Heart right ventricle (tissue), 16 donors: ENCODE data around the gene SLC9C2. TPM values are rescaled to one million over a fixed set of nuclear protein-coding genes. Genes with fewer than 3 reads are reported as not detected.

ENCODE experiments used
- ATAC-seq, 8 donors: fragments of 200-7000 bp; cut with Tn5 transposase; one replicate each; pipeline ENCODE4 v1.9.1; 2020; ENCODE audit warnings: mild to moderate bottlenecking in 8 of 8, moderate library complexity in 8 of 8, moderate number of reproducible peaks in 1 of 8
- DNase-seq, 2 donors: peaks; one replicate each; pipeline ENCODE4 v3.0.0-alpha.2; 2020
- H3K27ac ChIP-seq, 10 donors: fragments of 200-600 bp; sonication (generic) in 2 of 10; one replicate each; pipeline versions ENCODE4 v1.5.0 to v1.8.0; 2020 to 2022; ENCODE audit warnings: mild to moderate bottlenecking in 3 of 10
- H3K27me3 ChIP-seq, 7 donors: fragments of 200-600 bp; one replicate each; pipeline ENCODE4 v1.8.0; 2021 to 2022; ENCODE audit warnings: mild to moderate bottlenecking in 2 of 7
- H3K36me3 ChIP-seq, 9 donors: fragments of 200-600 bp; sonication (generic) in 1 of 9; one replicate each; pipeline versions ENCODE4 v1.5.0 to v1.8.0; 2020 to 2022; ENCODE audit warnings: mild to moderate bottlenecking in 2 of 9
- H3K4me1 ChIP-seq, 9 donors: fragments of 200-600 bp; sonication (generic) in 1 of 9; one replicate each; pipeline versions ENCODE4 v1.5.0 to v1.8.0; 2020 to 2022; ENCODE audit warnings: mild to moderate bottlenecking in 4 of 9
- H3K4me3 ChIP-seq, 10 donors: fragments of 200-600 bp; sonication (generic) in 2 of 10; one replicate each; pipeline versions ENCODE4 v1.5.0 to v1.8.0; 2020 to 2022; ENCODE audit warnings: mild to moderate bottlenecking in 7 of 10, moderate library complexity in 2 of 10
- H3K9me3 ChIP-seq, 11 donors: fragments of 200-600 bp in 10 of 11; sonication (generic) in 2 of 11; one replicate each; pipeline versions ENCODE4 v1.5.0 to v1.8.0; 2013 to 2022; ENCODE audit warnings: mild to moderate bottlenecking in 2 of 11, control low read depth in 1 of 11, moderate library complexity in 1 of 11
- WGBS, 2 donors: extraction: QIAGEN DNeasy Blood & Tissue Kit; methylation state at CpG; one replicate each; pipeline ENCODE4 v1.1.7; 2013; ENCODE audit warnings: inconsistent platforms in 1 of 2; 5-methylcytosine and 5-hydroxymethylcytosine counted together
- intact Hi-C, 10 donors: fragments of 100-400 bp; cut with DNase I; formaldehyde crosslinking; loops; one replicate each; pipeline versions ENCODE4 v1.11.1 to v1.14.2; 2022
- polyA plus RNA-seq, 2 donors: library from polyadenylated mRNA; stranded (reverse); fragments of 200-250 nt; gene quantifications; one replicate each; pipeline ENCODE4 v1.2.3, GENCODE V29; 2013
- total RNA-seq, 10 donors: library from RNA; stranded (reverse); fragmentation: NEBNext Ultra II Directional in 3 of 10; extraction: Animal tissue kit (Norgen Biotek cat#: 25700) in 3 of 10; gene quantifications; one replicate each; pipeline versions ENCODE4 v1.2.1 to v1.2.4, GENCODE V29; 2021 to 2023
- TF ChIP-seq, protein P1 (sequence below), 9 donors: fragments of 200-600 bp; sonication (generic) in 2 of 9; IDR thresholded peaks; one replicate each; pipeline versions ENCODE4 v1.5.0 to v1.8.0; 2021 to 2022; ENCODE audit warnings: antibody characterized with exemption in 9 of 9, mild to moderate bottlenecking in 5 of 9, moderate library complexity in 1 of 9
- donor health status: Arrhythmogenic right ventricular cardiomyopathy.
- donor health status: ischemic (EF 13 %, LVEDD 7.1; RV severe dilation, severe dysfunction).
- donor health status: healthy with polysubstance abuse.
- donor health status: DM: no; HTN: yes; CAD: no.
- donor health status: DM: no; HTN: no; CAD: no.
- donor health status: ischemic (EF 25% LVEDD 6.9; RV normal size, moderate dysfunction).
- donor health status: ischemic (EF 25% LVEDD 5.7; RV mildly dilated, moderate dysfunction).
- donor health status: healthy.
- donor health status: DM: yes; HTN: yes; CAD: no.
- donor health status: Ischemic cardiomyopathy.
- donor health status: ischemic (EF 35%, LVEDD 5.7; RV mildly dilated, moderate dysfunction).
- donor health status: nonischemic (EF 11% LVEDD 7.7; RV severe dilation, severe dysfunction).
- donor health status: DM: yes; HTN: yes; CAD: no.
- donor health status: PGD.
- donor health status: ischemic (EF 29% LVEDD 5.4; RV normal size, mild dysfunction).
- donor health status: nonischemic (EF 23%, LVEDD 6.1; RV moderate dilation, normal function).

The SLC9C2 gene
- total and polyA plus RNA-seq, 12 donors: 0.04 to 2.0 (median 0.43) TPM; not detected in 7

GRCh38 chr1:173489929-173490328, 112.9 kb downstream of the SLC9C2 start:
- H3K9me3 ChIP-seq: no peaks in the 10 kb centered on the region
- H3K27ac ChIP-seq: no peak overlapping the region
- TF ChIP-seq, protein P1, sequence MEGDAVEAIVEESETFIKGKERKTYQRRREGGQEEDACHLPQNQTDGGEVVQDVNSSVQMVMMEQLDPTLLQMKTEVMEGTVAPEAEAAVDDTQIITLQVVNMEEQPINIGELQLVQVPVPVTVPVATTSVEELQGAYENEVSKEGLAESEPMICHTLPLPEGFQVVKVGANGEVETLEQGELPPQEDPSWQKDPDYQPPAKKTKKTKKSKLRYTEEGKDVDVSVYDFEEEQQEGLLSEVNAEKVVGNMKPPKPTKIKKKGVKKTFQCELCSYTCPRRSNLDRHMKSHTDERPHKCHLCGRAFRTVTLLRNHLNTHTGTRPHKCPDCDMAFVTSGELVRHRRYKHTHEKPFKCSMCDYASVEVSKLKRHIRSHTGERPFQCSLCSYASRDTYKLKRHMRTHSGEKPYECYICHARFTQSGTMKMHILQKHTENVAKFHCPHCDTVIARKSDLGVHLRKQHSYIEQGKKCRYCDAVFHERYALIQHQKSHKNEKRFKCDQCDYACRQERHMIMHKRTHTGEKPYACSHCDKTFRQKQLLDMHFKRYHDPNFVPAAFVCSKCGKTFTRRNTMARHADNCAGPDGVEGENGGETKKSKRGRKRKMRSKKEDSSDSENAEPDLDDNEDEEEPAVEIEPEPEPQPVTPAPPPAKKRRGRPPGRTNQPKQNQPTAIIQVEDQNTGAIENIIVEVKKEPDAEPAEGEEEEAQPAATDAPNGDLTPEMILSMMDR (IDR thresholded peaks at IDR 0.05): no peak
- WGBS, 2 donors: 94 to 97% methylated on average over 3 of the region's 3 CpGs
- ATAC-seq: no peak
- DNase-seq: no peak
- no peaks in the 10 kb centered on the region for H3K4me1 ChIP-seq
- intact Hi-C loops: no loop called here
- H3K36me3 ChIP-seq: peaks cover 0 to 73% (median 49%) of the 10 kb centered on the region in 9 donors
- no peaks in the 10 kb centered on the region for H3K27me3 ChIP-seq
- H3K4me3 ChIP-seq: no peak overlapping the region

DNA sequence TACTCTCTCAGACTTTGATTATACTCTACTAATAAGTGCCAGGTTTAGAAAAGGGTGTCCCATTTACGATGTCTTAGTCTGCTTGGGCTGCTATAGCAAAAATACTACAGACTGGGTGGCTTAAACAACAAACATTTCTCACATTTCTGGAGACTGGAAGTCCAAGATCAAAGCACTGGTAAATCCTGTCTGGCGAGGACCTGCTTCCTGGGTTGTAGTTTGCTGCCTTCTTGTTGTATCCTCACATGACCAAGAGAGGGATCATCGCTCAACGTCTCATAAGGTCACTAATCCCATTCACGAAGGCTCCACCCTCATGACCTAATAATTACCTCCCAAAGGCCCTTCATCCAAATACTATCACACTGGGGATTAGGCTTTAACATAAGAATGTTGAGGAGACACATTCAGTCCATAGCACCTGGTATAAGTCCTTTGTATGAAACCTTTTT, 113.7 kb downstream of the SLC9C2 start:
- no peak overlapping the region for H3K4me3 ChIP-seq
- H3K27me3 ChIP-seq: no peaks in the 10 kb centered on the region
- no peak for DNase-seq
- peak in 3 of 8 donors; percentile 35 to 56 (median 41) for ATAC-seq
- WGBS, 2 donors: 90 to 93% methylated on average over 5 of the region's 5 CpGs
- intact Hi-C loops: no loop called here
- H3K27ac ChIP-seq: no peak overlapping the region
- no peaks in the 10 kb centered on the region for H3K9me3 ChIP-seq
- H3K4me1 ChIP-seq: no peaks in the 10 kb centered on the region
- H3K36me3 ChIP-seq: peaks cover 0 to 80% (median 56%) of the 10 kb centered on the region in 9 donors
- TF ChIP-seq, protein P1 (IDR thresholded peaks at IDR 0.05): no peak

DNA sequence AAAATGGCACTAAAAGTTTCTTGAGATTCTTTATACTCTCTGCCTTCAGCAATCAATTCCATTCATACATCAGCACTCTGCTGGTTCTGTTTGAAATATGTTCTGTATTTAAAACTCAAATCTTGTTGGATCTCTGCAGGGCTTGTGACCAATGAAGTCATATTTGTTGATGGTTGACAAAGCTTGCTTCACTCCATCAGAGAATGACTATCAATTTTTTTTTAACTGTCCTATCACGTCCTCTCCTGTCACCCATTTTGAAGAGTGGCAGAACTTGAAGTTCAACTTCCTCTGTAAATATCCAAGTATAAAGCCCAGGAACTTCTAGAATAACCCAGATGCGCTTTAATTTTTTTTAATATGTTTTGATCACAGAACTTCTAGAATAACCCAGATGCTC, 114.9 kb downstream of the SLC9C2 start:
- Histone ChIP-seq H3K27ac (no peak overlapping the region), H3K27me3 (no peaks in the 10 kb centered on the region), H3K4me1 (no peaks in the 10 kb centered on the region), H3K9me3 (no peaks in the 10 kb centered on the region), H3K36me3 (peaks cover 0 to 92% (median 66%) of the 10 kb centered on the region in 9 donors), H3K4me3 (no peak overlapping the region)
- intact Hi-C loops: no loop called here
- DNase-seq: no peak
- TF ChIP-seq, protein P1 (IDR thresholded peaks at IDR 0.05): no peak
- no peak for ATAC-seq
- 74 to 86% methylated on average over 2 of the region's 2 CpGs for WGBS, 2 donors

- no peaks in the 10 kb centered on the region for H3K9me3 ChIP-seq
- peaks cover 0 to 100% (median 83%) of the 10 kb centered on the region in 9 donors for H3K36me3 ChIP-seq
- TF ChIP-seq, protein P1 (IDR thresholded peaks at IDR 0.05): no peak
- 93 to 96% methylated on average over 7 of the region's 7 CpGs for WGBS, 2 donors
- DNase-seq: no peak
- no peak overlapping the region for H3K27ac ChIP-seq
- intact Hi-C loops: no loop called here
- no peak overlapping the region for H3K4me3 ChIP-seq
- H3K27me3 ChIP-seq: no peaks in the 10 kb centered on the region
- H3K4me1 ChIP-seq: peaks cover 0 to 18% (median 2%) of the 10 kb centered on the region in 9 donors
- no peak for ATAC-seq
These were observed 117.5 kb downstream of the SLC9C2 start for GRCh38 chr1:173485401-173485800.
